ENCODE data around the gene CNTN4.
"Not testable (repeated sequence)": the region's sequence is repeated elsewhere in the genome, so short reads cannot be mapped to it uniquely, and the experiment has no call there.

Gene CNTN4

DNA sequence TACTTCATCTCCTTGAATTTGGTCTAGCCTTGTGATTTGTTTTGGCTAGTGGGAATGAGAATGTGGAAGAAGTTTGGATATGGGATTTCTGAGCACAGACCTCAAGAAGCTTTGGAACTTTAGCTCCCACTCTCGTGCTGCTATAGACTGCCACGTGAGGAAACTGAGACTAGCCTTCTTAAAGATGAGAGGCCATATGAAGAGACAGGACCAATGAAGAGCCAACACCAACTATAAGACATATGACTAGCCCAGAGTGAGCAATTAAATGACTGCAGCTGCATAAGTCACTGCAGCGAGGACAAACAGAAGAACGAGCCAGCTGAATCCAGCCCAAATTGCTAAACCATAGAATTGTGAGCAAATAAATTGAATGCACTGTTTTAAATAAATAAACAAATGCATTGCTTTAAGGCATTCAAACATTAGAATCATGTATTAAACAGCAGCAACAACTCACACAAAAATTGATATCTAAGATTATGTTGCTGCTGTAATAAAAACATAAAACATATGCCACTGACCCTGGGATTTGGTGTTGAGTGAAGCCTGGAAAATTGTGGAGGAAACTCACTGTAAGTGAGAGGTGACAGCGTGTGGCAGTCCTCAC, 15.7 kb upstream of the CNTN4 start:
- WGBS, 2 donors (ENCODE audit: extremely low coverage in 2 of 2, insufficient read length in 2 of 2, insufficient replicate concordance in 1 of 2): no CpG with 5 or more reads among the region's 5 CpGs
- H2BK5ac ChIP-seq (ENCODE audit: low read length): no peak overlapping the region
- DNase-seq (ENCODE audit: low spot score): no peak

GRCh38 chr3:2083558-2083957, 15.1 kb upstream of the CNTN4 start:
- not testable (repeated sequence) for H3K79me1 ChIP-seq (ENCODE audit: low read depth, low read length); DNase-seq (ENCODE audit: low spot score); H2AFZ ChIP-seq (ENCODE audit: low read length); H2BK5ac ChIP-seq (ENCODE audit: low read length); H3K9me3 ChIP-seq (replicated peaks in 1 of 2; ENCODE audit: control insufficient read depth in 2 of 2, insufficient read depth in 1 of 2, low read depth in 1 of 2, low read length in 2 of 2); H2BK15ac ChIP-seq (ENCODE audit: low read length); H3K4me1 ChIP-seq (ENCODE audit: control insufficient read depth in 2 of 2, insufficient read depth in 1 of 2, low read depth in 1 of 2, low read length in 2 of 2); H2BK12ac ChIP-seq (ENCODE audit: low read length); H2AK5ac ChIP-seq (ENCODE audit: low read depth, low read length); H2BK120ac ChIP-seq (ENCODE audit: low read depth, low read length); H3K4me2 ChIP-seq (ENCODE audit: insufficient read depth, low read length, poor library complexity, severe bottlenecking); H3K27ac ChIP-seq (replicated peaks; ENCODE audit: low read length); H3K9ac ChIP-seq (ENCODE audit: low read depth, low read length, poor library complexity); H3K4ac ChIP-seq (ENCODE audit: low read length); H4K91ac ChIP-seq (ENCODE audit: low read depth, low read length, poor library complexity); H3K27me3 ChIP-seq (ENCODE audit: control insufficient read depth in 3 of 3, insufficient read depth in 3 of 3, low read depth in 1 of 3, low read length in 3 of 3); H3K4me3 ChIP-seq (ENCODE audit: low read length in 2 of 2); H3K23ac ChIP-seq (ENCODE audit: low read depth, low read length, poor library complexity); H4K8ac ChIP-seq (ENCODE audit: low read depth, low read length); H3K36me3 ChIP-seq (replicated peaks in 1 of 2; ENCODE audit: control insufficient read depth in 2 of 2, insufficient read depth in 2 of 2, low read length in 2 of 2); H3K14ac ChIP-seq (ENCODE audit: low read length)
- peak overlapping the region; percentile 64 for H3K18ac ChIP-seq (ENCODE audit: low read length)
- WGBS, 2 donors (ENCODE audit: extremely low coverage in 2 of 2, insufficient read length in 2 of 2, insufficient replicate concordance in 1 of 2): no CpG with 5 or more reads among the region's 40 CpGs

More for the DNA sequence above, 15.7 kb upstream of the CNTN4 start:
- no peak overlapping the region for H3K18ac ChIP-seq (ENCODE audit: low read length)
- H4K8ac ChIP-seq (ENCODE audit: low read depth, low read length): no peak overlapping the region
- H2BK15ac ChIP-seq (ENCODE audit: low read length): no peak overlapping the region
- H2AFZ ChIP-seq (ENCODE audit: low read length): no peak overlapping the region
- H3K4me2 ChIP-seq (ENCODE audit: insufficient read depth, low read length, poor library complexity, severe bottlenecking): no peak overlapping the region
- H3K14ac ChIP-seq (ENCODE audit: low read length): no peak overlapping the region
- H3K4ac ChIP-seq (ENCODE audit: low read length): no peak overlapping the region
- no peak overlapping the region for H3K27ac ChIP-seq (replicated peaks; ENCODE audit: low read length)
- no peaks in the 10 kb centered on the region for H3K79me1 ChIP-seq (ENCODE audit: low read depth, low read length)
- H4K91ac ChIP-seq (ENCODE audit: low read depth, low read length, poor library complexity): no peak overlapping the region
- no peak overlapping the region for H2BK120ac ChIP-seq (ENCODE audit: low read depth, low read length)
- H3K9ac ChIP-seq (ENCODE audit: low read depth, low read length, poor library complexity): no peak overlapping the region
- H3K4me3 ChIP-seq (ENCODE audit: low read length in 2 of 2): no peak overlapping the region
- H2BK12ac ChIP-seq (ENCODE audit: low read length): no peak overlapping the region
- no peaks in the 10 kb centered on the region for H3K4me1 ChIP-seq (ENCODE audit: control insufficient read depth in 2 of 2, insufficient read depth in 1 of 2, low read depth in 1 of 2, low read length in 2 of 2)
- H2AK5ac ChIP-seq (ENCODE audit: low read depth, low read length): no peak overlapping the region
- no peaks in the 10 kb centered on the region for H3K36me3 ChIP-seq (replicated peaks in 1 of 2; ENCODE audit: control insufficient read depth in 2 of 2, insufficient read depth in 2 of 2, low read length in 2 of 2)
- H3K23ac ChIP-seq (ENCODE audit: low read depth, low read length, poor library complexity): no peak overlapping the region
- H3K9me3 ChIP-seq (replicated peaks in 1 of 2; ENCODE audit: control insufficient read depth in 2 of 2, insufficient read depth in 1 of 2, low read depth in 1 of 2, low read length in 2 of 2): no peaks in the 10 kb centered on the region
- H3K27me3 ChIP-seq (ENCODE audit: control insufficient read depth in 3 of 3, insufficient read depth in 3 of 3, low read depth in 1 of 3, low read length in 3 of 3): no peaks in the 10 kb centered on the region

GRCh38 chr3:2090095-2090911, 8.4 kb upstream of the CNTN4 start:
- no CpG with 5 or more reads among the region's 5 CpGs for WGBS, 2 donors (ENCODE audit: extremely low coverage in 2 of 2, insufficient read length in 2 of 2, insufficient replicate concordance in 1 of 2)
- Histone ChIP-seq H3K36me3 (replicated peaks in 1 of 2; ENCODE audit: control insufficient read depth in 2 of 2, insufficient read depth in 2 of 2, low read length in 2 of 2) (no peaks in the 10 kb centered on the region), H3K23ac (ENCODE audit: low read depth, low read length, poor library complexity) (no peak overlapping the region), H3K9ac (ENCODE audit: low read depth, low read length, poor library complexity) (no peak overlapping the region), H2BK15ac (ENCODE audit: low read length) (no peak overlapping the region), H3K79me1 (ENCODE audit: low read depth, low read length) (no peaks in the 10 kb centered on the region), H3K27ac (replicated peaks; ENCODE audit: low read length) (no peak overlapping the region), H2BK5ac (ENCODE audit: low read length) (no peak overlapping the region), H3K14ac (ENCODE audit: low read length) (no peak overlapping the region), H2BK12ac (ENCODE audit: low read length) (no peak overlapping the region), H4K8ac (ENCODE audit: low read depth, low read length) (no peak overlapping the region), H3K4me2 (ENCODE audit: insufficient read depth, low read length, poor library complexity, severe bottlenecking) (no peak overlapping the region), H3K27me3 (ENCODE audit: control insufficient read depth in 3 of 3, insufficient read depth in 3 of 3, low read depth in 1 of 3, low read length in 3 of 3) (peaks cover 0 to 10% (median 0%) of the 10 kb centered on the region in 3 experiments), H3K4me1 (ENCODE audit: control insufficient read depth in 2 of 2, insufficient read depth in 1 of 2, low read depth in 1 of 2, low read length in 2 of 2) (peaks cover 0 to 5% of the 10 kb centered on the region in 2 donors), H2AFZ (ENCODE audit: low read length) (no peak overlapping the region), H3K4me3 (ENCODE audit: low read length in 2 of 2) (no peak overlapping the region), H2AK5ac (ENCODE audit: low read depth, low read length) (no peak overlapping the region), H4K91ac (ENCODE audit: low read depth, low read length, poor library complexity) (no peak overlapping the region), H2BK120ac (ENCODE audit: low read depth, low read length) (no peak overlapping the region), H3K4ac (ENCODE audit: low read length) (no peak overlapping the region), H3K9me3 (replicated peaks in 1 of 2; ENCODE audit: control insufficient read depth in 2 of 2, insufficient read depth in 1 of 2, low read depth in 1 of 2, low read length in 2 of 2) (no peaks in the 10 kb centered on the region), H3K18ac (ENCODE audit: low read length) (no peak overlapping the region)
- DNase-seq (ENCODE audit: low spot score): no peak

GRCh38 chr3:2092758-2093157, 5.9 kb upstream of the CNTN4 start:
- Histone ChIP-seq H2BK120ac (ENCODE audit: low read depth, low read length) (no peak overlapping the region), H2BK5ac (ENCODE audit: low read length) (no peak overlapping the region), H3K4me2 (ENCODE audit: insufficient read depth, low read length, poor library complexity, severe bottlenecking) (no peak overlapping the region), H3K27me3 (ENCODE audit: control insufficient read depth in 3 of 3, insufficient read depth in 3 of 3, low read depth in 1 of 3, low read length in 3 of 3) (peaks cover 0 to 33% (median 4%) of the 10 kb centered on the region in 3 experiments), H3K14ac (ENCODE audit: low read length) (no peak overlapping the region), H3K9ac (ENCODE audit: low read depth, low read length, poor library complexity) (no peak overlapping the region), H4K8ac (ENCODE audit: low read depth, low read length) (no peak overlapping the region), H2BK15ac (ENCODE audit: low read length) (no peak overlapping the region), H3K9me3 (replicated peaks in 1 of 2; ENCODE audit: control insufficient read depth in 2 of 2, insufficient read depth in 1 of 2, low read depth in 1 of 2, low read length in 2 of 2) (no peaks in the 10 kb centered on the region), H3K79me1 (ENCODE audit: low read depth, low read length) (no peaks in the 10 kb centered on the region), H2AK5ac (ENCODE audit: low read depth, low read length) (no peak overlapping the region), H4K91ac (ENCODE audit: low read depth, low read length, poor library complexity) (no peak overlapping the region), H3K27ac (replicated peaks; ENCODE audit: low read length) (no peak overlapping the region), H3K4me3 (ENCODE audit: low read length in 2 of 2) (no peak overlapping the region), H3K4ac (ENCODE audit: low read length) (no peak overlapping the region), H2AFZ (ENCODE audit: low read length) (no peak overlapping the region), H3K36me3 (replicated peaks in 1 of 2; ENCODE audit: control insufficient read depth in 2 of 2, insufficient read depth in 2 of 2, low read length in 2 of 2) (no peaks in the 10 kb centered on the region), H3K4me1 (ENCODE audit: control insufficient read depth in 2 of 2, insufficient read depth in 1 of 2, low read depth in 1 of 2, low read length in 2 of 2) (peaks cover 0 to 16% of the 10 kb centered on the region in 2 donors), H2BK12ac (ENCODE audit: low read length) (no peak overlapping the region), H3K23ac (ENCODE audit: low read depth, low read length, poor library complexity) (no peak overlapping the region), H3K18ac (ENCODE audit: low read length) (no peak overlapping the region)
- no peak for DNase-seq (ENCODE audit: low spot score)
- 100% methylated on average over 1 of the region's 4 CpGs; no CpG with 5 or more reads in 1 of the 2 donors for WGBS, 2 donors (ENCODE audit: extremely low coverage in 2 of 2, insufficient read length in 2 of 2, insufficient replicate concordance in 1 of 2)

Measured in neuronal stem cell (in vitro differentiated cells).